ENCODE results near the gene SYNDIG1.

The SYNDIG1 gene

DNA sequence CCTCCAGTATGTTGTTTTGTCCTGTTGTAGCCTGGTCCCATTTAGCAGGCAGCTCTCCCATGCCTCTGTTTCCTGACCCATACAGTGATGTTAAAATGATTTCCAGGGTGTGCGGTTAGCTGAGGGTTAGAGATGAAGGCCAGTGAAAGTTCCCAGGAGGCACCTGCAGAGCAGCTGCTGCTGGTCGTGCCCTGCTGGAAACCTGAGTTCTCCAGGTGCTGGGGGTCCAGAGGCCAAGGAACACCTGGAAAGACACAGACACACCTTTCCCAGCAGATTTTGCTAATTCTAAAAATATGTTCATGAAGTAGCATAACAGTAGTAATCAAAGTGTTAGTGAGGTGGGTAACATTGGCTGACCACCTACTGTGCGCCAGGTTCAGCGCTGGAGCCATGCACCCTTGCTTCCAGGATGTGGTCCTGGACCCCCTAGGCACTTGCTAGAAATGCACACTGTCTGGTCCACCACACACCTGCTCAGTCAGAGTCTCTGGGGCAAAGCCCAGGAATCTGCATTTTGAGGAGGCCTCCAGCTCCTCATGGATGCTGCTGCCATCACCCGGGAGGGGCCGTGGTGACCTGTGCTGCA lies 118.7 kb downstream of the SYNDIG1 start:
- DNase-seq, result no peak

GRCh38 chr20:24588725-24589340 lies 119.4 kb downstream of the SYNDIG1 start:
- no peak for DNase-seq

GRCh38 chr20:24589381-24589780 lies 120.0 kb downstream of the SYNDIG1 start:
- DNase-seq, result no peak

DNA sequence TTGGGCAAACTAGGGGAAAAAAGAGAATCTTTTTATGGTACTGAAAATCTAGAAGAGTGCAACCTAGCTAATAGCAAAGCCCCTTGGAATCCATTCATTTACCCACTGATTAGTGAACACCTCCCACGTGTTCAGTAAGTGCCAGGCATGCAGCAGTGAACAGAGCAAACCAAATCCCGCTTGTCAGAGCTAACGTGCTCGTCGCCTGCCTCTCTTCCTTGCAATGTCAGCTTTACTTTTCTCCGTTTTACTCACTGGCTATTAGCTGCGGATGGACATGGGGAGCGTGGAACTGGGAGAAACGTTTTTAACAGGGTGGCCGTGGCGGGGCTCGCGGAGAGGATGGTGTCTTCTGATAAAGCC lies 120.4 kb downstream of the SYNDIG1 start:
- no peak for DNase-seq

GRCh38 chr20:24590178-24590982 lies 121.0 kb downstream of the SYNDIG1 start:
- no peak for DNase-seq

DNA sequence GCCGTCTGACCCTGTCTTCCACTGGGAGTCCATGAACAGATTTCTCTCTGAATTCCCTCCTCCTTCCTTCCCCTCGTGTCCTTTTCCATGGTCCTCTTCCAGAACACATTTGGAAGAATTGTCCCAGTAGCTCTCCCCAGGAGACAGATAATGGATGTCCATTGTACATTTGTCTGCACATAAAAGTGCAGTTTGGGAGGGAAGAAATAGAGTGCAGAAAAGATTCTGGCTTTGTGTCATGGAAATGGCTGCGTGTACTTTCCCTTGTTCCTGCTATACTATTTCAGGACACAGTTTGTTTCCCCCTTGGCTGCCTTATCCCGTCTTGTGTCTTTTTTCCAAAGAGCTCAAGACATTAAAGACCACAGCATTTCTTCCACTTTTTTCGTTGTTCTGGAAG lies 127.6 kb downstream of the SYNDIG1 start:
- DNase-seq, result no peak

- no peak for DNase-seq
Measured at GRCh38 chr20:24598346-24598745, 128.9 kb downstream of the SYNDIG1 start.

- no peak for DNase-seq
Measured at GRCh38 chr20:24598996-24599395, 129.6 kb downstream of the SYNDIG1 start.

GRCh38 chr20:24600012-24600411 lies 130.6 kb downstream of the SYNDIG1 start:
- DNase-seq, result no peak

- DNase-seq, result no peak
Measured at GRCh38 chr20:24603454-24603853, 134.0 kb downstream of the SYNDIG1 start.

GRCh38 chr20:24604966-24605665 lies 135.7 kb downstream of the SYNDIG1 start:
- DNase-seq, result no peak

DNA sequence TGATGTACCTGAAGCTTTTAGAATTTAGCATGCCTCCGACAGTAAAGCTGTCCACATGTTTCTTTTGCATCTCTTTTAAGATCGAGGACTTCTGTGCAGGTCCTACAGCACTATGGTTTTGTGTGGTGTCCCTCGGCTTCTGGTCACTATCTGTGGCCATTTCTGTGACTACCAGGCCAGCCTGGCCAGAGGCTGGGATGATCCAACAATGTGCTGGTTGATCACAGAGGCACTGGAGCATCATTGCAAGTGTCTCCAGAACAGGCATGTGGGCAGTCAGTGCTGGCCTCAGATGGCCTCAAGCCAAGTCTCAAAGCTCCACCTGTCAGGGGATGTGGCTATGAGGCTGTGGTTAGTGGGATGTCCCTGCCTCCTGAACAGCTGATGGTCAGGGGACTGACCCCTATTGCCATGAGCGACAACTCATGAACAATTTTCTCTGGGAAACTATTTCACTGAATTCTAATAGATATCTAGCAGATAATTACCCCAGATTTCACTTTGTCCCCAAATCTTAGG lies 136.6 kb downstream of the SYNDIG1 start:
- no peak for DNase-seq

- no peak for DNase-seq
Measured at GRCh38 chr20:24607402-24607801, 138.0 kb downstream of the SYNDIG1 start.

- DNase-seq, result no peak
Measured at GRCh38 chr20:24608926-24609667, 139.7 kb downstream of the SYNDIG1 start.

DNA sequence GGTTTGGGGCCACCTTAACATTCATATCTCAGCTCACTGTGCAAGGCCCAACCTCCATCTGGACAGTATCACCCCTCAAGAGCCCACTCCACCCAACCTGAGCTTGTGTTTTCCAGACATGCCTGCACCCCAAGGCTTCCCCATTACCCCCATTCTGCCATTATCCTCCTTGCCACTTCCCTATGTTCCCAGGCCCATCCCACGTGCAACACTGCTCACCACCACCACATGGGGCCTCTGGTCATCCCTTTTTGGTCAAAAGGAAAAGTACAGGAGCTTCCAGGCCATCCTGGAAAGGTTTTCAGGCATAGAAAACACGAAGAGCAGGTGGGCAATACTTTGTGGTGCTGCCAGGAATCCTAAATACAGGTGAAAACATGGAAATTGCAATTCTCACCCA lies 140.3 kb downstream of the SYNDIG1 start:
- DNase-seq, result no peak

GRCh38 chr20:24610341-24611115 lies 141.1 kb downstream of the SYNDIG1 start:
- no peak for DNase-seq

DNA sequence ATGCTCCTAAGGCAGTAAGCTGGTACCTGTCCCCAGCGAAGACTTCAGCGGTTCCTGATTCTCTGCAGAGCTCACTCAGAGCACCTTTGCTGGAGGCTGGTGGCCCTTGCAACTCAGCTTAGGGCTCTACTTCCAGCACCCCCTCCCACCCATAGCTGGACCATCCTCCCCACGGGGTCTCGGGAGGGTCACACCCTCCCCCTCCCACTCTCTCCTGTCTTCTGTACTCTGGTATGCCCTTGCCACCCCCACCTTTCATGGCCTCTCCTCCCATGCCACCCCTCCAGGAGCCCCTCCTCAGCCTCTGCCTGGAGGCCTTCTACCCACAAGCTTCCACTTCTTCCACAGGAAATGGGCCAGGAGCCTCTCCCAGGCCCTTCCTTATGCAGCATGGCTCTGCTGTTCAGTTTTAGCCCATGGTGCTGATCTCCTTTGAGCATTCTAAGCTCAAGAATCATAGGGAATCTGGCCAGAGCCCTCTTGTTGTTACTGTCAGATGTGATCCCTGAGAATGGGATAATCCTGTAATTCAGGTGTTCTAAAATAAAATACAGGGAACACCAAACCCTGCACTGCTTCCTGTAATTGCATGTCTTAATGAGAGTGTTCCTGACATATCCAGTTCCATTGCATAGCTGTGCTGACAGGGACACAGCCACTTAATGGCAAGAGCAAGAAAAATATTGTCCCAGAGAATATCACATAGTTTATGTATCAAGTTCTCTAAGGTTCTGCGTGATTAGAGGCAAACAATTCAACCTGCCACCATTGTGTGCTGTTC lies 142.1 kb downstream of the SYNDIG1 start:
- no peak for DNase-seq

- DNase-seq, result no peak
Measured at GRCh38 chr20:24612799-24613775, 143.7 kb downstream of the SYNDIG1 start.

GRCh38 chr20:24614341-24614740 lies 144.9 kb downstream of the SYNDIG1 start:
- DNase-seq, result no peak

DNA sequence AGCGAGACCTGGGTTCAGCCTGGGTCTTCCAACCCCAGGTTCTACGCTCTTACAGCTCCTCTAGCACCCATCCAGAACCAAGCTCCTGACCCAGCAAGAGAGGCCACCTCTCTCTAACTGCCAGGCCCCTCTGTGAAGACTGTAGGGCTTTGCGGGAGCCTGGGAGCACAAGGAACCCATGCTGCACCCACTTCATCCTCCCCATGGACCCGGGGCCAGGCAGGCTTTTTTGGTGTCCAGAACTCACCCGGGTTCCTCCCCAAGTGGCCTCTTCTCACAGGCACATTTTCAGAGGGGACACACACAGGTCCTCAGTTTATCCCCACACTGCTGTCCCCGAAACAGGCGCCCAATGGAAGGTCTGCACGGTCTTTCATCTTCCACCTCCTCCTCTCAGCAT lies 145.9 kb downstream of the SYNDIG1 start:
- no peak for DNase-seq

Data from amniotic stem cell (primary cell).